Measurements from ENCODE around the gene TCAIM.

GRCh38 chr3:44342176-44342790, 3.7 kb downstream of the TCAIM start:
- no peak for TF ChIP-seq EZH2phosphoT487 (IDR thresholded peaks at IDR 0.05; ENCODE audit: borderline replicate concordance, low read length)
- no peak for TF ChIP-seq CTCF (conservative IDR thresholded peaks at IDR 0.05; ENCODE audit: low read depth, low read length)

Measured in PC-3 (cell line).